HPDE6-E6E7 (cell line): ENCODE data around the gene GAS6.

Experiments used
- DNase-seq: peaks from one replicate; pipeline ENCODE4 v3.0.0; 2011; ENCODE audit warnings: missing footprints; ENCODE audit errors: extremely low spot score

The GAS6 gene

GRCh38 chr13:113851826-113852535 lies 11.9 kb downstream of the GAS6 start:
- DNase-seq, result no peak

DNA sequence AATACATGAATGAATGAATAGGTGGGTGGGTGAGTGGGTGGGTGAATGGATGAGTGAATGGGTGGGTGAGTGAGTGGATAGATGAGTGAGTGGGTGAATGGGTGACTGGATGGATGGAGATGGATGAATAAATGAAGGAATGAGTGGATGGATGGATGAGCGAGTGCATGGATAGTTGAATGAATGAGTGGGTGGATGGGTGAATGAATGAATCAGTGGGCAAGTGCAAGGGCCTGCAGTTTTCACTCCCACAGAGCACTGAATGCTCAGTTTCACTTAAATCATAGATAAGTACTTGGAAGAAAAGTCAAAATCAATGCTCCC lies 12.4 kb downstream of the GAS6 start:
- no peak for DNase-seq

GRCh38 chr13:113850722-113851479 lies 13.0 kb downstream of the GAS6 start:
- DNase-seq, result no peak

DNA sequence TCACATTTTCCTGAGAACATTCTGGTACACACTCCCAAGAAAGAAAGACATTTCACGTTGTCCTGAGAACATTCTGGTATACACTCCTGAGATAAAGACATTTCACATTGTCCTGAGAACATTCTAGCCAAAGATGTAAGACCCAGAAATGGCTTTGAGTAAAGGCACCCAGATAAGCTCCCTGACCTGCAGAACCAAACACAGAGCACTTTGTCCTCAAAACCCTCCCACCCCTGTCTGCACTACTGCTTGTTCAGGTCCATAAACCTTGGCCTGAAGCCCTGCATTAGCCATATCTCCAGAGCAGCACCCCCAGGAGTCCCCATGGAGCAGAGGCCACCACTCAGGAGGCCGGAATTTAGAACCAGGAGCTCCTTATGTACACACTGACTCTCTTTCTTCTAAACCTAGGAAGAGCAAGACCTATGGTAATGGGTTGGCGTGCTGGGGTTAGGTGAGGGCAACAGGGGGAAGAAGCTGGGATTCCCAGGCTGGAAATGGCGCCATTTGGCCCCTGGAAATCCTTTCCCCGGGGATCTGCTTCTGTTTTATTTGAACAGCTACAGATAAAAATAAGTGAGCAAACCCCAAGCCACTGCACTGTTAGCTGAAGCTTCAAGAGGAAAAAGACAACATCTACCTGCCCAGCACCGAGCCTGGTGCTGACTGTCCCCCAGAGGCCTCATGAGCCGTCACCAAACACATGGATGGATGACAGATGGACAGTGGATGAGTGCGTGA lies 13.7 kb downstream of the GAS6 start:
- no peak for DNase-seq

GRCh38 chr13:113849546-113849945 lies 14.3 kb downstream of the GAS6 start:
- DNase-seq, result no peak

GRCh38 chr13:113848431-113849260 lies 15.2 kb downstream of the GAS6 start:
- peak; percentile 58 for DNase-seq

GRCh38 chr13:113848020-113848419 lies 15.9 kb downstream of the GAS6 start:
- no peak for DNase-seq

- DNase-seq, result no peak
These were observed 17.1 kb downstream of the GAS6 start for GRCh38 chr13:113846636-113847318.

GRCh38 chr13:113845723-113846635 lies 17.9 kb downstream of the GAS6 start:
- DNase-seq, result no peak

GRCh38 chr13:113845055-113845454 lies 18.8 kb downstream of the GAS6 start:
- no peak for DNase-seq

GRCh38 chr13:113843864-113844556 lies 19.9 kb downstream of the GAS6 start:
- DNase-seq, result no peak

DNA sequence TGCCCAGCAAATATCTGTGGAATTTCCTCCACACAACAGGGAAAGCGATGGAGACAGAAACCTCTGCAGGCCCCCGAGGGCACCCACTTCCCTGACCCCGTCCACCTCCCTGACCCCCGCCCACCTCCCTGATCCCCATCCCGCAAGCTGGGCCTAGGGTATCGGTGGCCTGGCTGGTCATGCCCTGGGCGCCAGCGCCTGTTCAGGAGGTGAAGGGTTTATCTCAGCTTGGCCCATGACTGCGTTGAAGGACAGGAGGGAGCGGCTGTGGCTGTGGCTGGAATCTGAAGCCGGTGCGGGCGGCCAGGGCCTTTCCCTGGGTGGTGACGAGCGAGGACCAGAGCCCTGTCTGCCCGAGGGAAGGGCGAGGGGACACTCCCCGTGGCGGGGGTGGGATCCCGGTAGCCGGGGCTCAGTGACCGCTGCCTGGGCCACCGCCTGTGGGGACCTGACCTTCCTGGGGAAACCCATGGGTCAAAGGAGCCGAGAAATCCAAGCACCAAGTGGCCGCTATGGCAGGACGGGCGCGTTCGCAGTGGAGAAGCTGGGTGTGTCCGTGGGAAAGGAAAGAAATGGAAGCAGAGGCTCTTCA lies 20.7 kb downstream of the GAS6 start:
- no peak for DNase-seq

GRCh38 chr13:113842336-113843062 lies 21.4 kb downstream of the GAS6 start:
- no peak for DNase-seq

GRCh38 chr13:113841353-113841650 lies 22.6 kb downstream of the GAS6 start:
- no peak for DNase-seq

GRCh38 chr13:113840541-113841352 lies 23.1 kb downstream of the GAS6 start:
- DNase-seq, result no peak

DNA sequence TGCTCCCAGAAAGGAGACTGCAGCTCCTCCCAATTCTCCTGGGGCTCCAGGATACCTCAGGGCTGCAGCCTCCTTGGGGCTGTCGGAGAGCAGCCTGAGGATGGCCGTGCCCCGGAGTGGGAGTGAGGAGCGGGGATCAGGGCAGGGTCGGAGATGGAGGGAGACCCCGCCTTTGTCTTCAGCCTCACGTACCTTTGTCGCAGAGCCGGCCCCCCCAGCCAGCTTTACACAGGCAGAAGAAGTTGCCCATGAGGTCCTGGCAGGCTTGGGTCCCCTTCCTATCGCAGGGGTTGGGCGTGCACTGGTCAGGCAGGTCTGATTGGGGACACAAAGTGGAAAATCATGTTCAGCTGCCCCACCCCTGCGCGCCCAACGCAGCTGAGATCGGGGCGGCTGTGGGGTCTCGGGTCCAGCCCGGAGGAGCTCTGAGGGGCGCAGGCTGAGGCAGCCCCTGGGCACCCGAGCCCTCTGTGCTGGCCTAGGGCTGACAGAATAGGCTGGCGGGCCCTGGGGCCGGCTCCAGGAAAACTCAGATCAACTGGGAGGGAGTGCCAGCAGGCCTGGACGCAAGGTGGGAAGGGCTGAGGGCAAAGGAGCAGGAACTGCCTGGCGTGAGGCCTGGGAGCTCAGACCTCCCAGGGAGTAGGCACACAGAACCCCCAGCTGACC lies 24.2 kb downstream of the GAS6 start:
- no peak for DNase-seq

DNA sequence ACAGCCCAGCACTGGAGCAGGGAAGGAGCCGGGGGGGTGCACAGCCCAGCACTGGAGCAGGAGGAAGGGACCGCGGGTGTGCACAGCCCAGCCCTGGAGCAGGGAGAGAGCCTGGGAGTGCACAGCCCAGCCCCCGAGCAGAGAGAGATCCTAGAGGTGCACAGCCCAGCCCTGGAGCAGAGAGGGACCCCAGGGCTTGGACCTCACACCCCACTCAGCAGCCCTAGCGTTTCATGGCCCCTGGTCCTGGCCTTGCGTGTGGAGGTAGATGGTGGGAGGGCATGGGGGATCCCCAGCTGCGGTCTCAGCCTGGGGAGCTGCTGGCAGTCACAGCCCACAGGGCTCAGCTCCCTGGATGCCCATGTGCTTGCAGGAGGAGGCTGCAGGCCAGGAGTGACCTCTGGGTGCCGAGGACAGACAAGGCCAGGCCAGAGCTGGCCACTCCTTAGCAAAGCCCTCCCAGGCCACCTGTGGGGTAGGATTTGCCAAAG lies 25.1 kb downstream of the GAS6 start:
- no peak for DNase-seq
